Adrenal gland (tissue), 12 donors: ENCODE results near the gene SPR. TPM values are rescaled to one million over a fixed set of nuclear protein-coding genes. Genes with fewer than 3 reads are reported as not detected.

Experiments
- DNase-seq, 7 donors: peaks; one replicate each; pipeline ENCODE4 v3.0.0-alpha.2; 2019 to 2020
- H3K27ac ChIP-seq, 5 donors: fragments of 200-600 bp; sonication (generic) in 4 of 5; 1 replicate in 3 of 5; 2 replicates in 2 of 5; pipeline versions ENCODE4 v1.5.1 to v1.8.0; 2016 to 2020; ENCODE audit warnings: mild to moderate bottlenecking in 1 of 5
- H3K27me3 ChIP-seq: fragments of 200-600 bp; 2 replicates; pipeline ENCODE4 v1.8.0; 2021
- H3K36me3 ChIP-seq, 2 donors: fragments of 200-600 bp; replicated peaks in 1 of 2; 1 replicate in 1 of 2; 2 replicates in 1 of 2; pipeline versions ENCODE4 v1.5.1 to v1.8.0; 2018 to 2022
- H3K4me1 ChIP-seq, 2 donors: fragments of 200-600 bp; replicated peaks in 1 of 2; 1 replicate in 1 of 2; 2 replicates in 1 of 2; pipeline versions ENCODE4 v1.5.1 to v1.8.0; 2018 to 2021
- H3K4me3 ChIP-seq, 4 donors: fragments of 200-600 bp; sonication (generic) in 3 of 4; one replicate each; pipeline ENCODE4 v1.5.1; 2016 to 2018
- H3K9me3 ChIP-seq, 3 donors: fragments of 200-600 bp; sonication (generic) in 1 of 3; replicated peaks in 1 of 3; 1 replicate in 2 of 3; 2 replicates in 1 of 3; pipeline versions ENCODE4 v1.5.1 to v1.8.0; 2016 to 2021
- CTCF ChIP-seq, 6 experiments: fragments of 450-650 bp in 4 of 6; fragments of 200-600 bp in 2 of 6; sonication (generic) in 1 of 6; IDR thresholded peaks; 1 replicate in 5 of 6; 2 replicates in 1 of 6; pipeline versions ENCODE4 v1.5.1 to v1.8.0; 2016 to 2021; ENCODE audit warnings: antibody characterized with exemption in 6 of 6, mild to moderate bottlenecking in 2 of 6, moderate library complexity in 1 of 6
- POLR2A ChIP-seq, 2 donors: fragments of 450-650 bp; IDR thresholded peaks; one replicate each; pipeline ENCODE4 v1.6.1; 2017; ENCODE audit warnings: antibody characterized with exemption in 2 of 2, mild to moderate bottlenecking in 2 of 2, moderate library complexity in 1 of 2
- WGBS, 4 donors: extraction: QIAGEN DNeasy Blood & Tissue Kit in 2 of 4; methylation state at CpG; one replicate each; pipeline versions ENCODE4 v1.1.5 to v1.1.7; 2013 to 2017; 5-methylcytosine and 5-hydroxymethylcytosine counted together
- intact Hi-C, 2 donors: fragments of 100-400 bp; cut with DNase I; formaldehyde crosslinking; loops; one replicate each; pipeline versions ENCODE4 v1.14.1 to v1.15.0; 2022 to 2023
- polyA plus RNA-seq, 3 donors: library from polyadenylated mRNA; stranded (reverse); fragments of 200-250 nt in 2 of 3; fragments of 350-450 nt in 1 of 3; fragmentation: Illumina TruSeq in 1 of 3; extraction: RNeasy Lipid Tissue Mini Kit (QIAGEN cat#74804) in 1 of 3; gene quantifications; one replicate each; pipeline ENCODE4 v1.2.3, GENCODE V29; 2013 to 2014
- total RNA-seq, 9 donors: library from RNA; depleted of rRNA in 4 of 9; stranded (reverse); fragments of >200 nt in 4 of 9; fragments of 120-200 nt in 1 of 9; fragmentation: NEBNext Ultra II Directional in 1 of 9; extraction: Animal tissue kit (Norgen Biotek cat#: 25700) in 1 of 9; gene quantifications; one replicate each; pipeline versions ENCODE4 v1.1.0 to v1.2.4, GENCODE V29; 2013 to 2023
- donor health status: healthy with polysubstance abuse.
- donor health status: Bipolar disorder and iron deficiency.
- donor health status: DM: yes; HTN: yes; CAD: no.
- donor health status: DM: no; HTN: no; CAD: no.
- donor health status: DM: no; HTN: no; CAD: no.
- donor health status: DM: yes; HTN: yes; CAD: no.

The SPR gene
- total and polyA plus RNA-seq, 12 donors: 33.7 to 116 (median 67.3) TPM

GRCh38 chr2:72889991-72890390, 2.8 kb downstream of the SPR start:
- peaks cover 0 to 10% of the 10 kb centered on the region in 2 donors for H3K36me3 ChIP-seq
- TF ChIP-seq POLR2A (IDR thresholded peaks at IDR 0.05) (no peak), CTCF (IDR thresholded peaks at IDR 0.05) (no peak)
- no peak overlapping the region for H3K27ac ChIP-seq
- no peak overlapping the region for H3K4me3 ChIP-seq
- no peak for DNase-seq
- WGBS, 4 donors: 88 to 92% (median 89%) methylated on average over 3 to 4 of the region's 4 CpGs
- H3K27me3 ChIP-seq: peaks cover 7% of the 10 kb centered on the region
- peaks cover 15 to 22% of the 10 kb centered on the region in 2 donors for H3K4me1 ChIP-seq
- intact Hi-C loops: loop anchor here (5.0 to 10.0 kb wide), 4 partner anchors 85 to 267 kb away; no protein-coding TSS in a partner anchor
- no peaks in the 10 kb centered on the region for H3K9me3 ChIP-seq

GRCh38 chr2:72891091-72891818, 4.0 kb downstream of the SPR start:
- H3K27ac ChIP-seq: no peak overlapping the region
- H3K36me3 ChIP-seq: peaks cover 0 to 10% of the 10 kb centered on the region in 2 donors
- H3K27me3 ChIP-seq: peaks cover 8% of the 10 kb centered on the region
- 66 to 80% (median 70%) methylated on average over 7 to 8 of the region's 8 CpGs for WGBS, 4 donors
- H3K4me3 ChIP-seq: no peak overlapping the region
- no peak for DNase-seq
- H3K9me3 ChIP-seq: no peaks in the 10 kb centered on the region
- intact Hi-C loops: loop anchor here (5.0 to 10.0 kb wide), 4 partner anchors 84 to 266 kb away; no protein-coding TSS in a partner anchor
- TF ChIP-seq CTCF (IDR thresholded peaks at IDR 0.05): no peak
- no peak for TF ChIP-seq POLR2A (IDR thresholded peaks at IDR 0.05)
- peaks cover 15 to 21% of the 10 kb centered on the region in 2 donors for H3K4me1 ChIP-seq

- TF ChIP-seq POLR2A (IDR thresholded peaks at IDR 0.05): no peak
- peak; percentile 53 to 86 (median 76) for TF ChIP-seq CTCF (IDR thresholded peaks at IDR 0.05)
- Histone ChIP-seq H3K27ac (no peak overlapping the region), H3K9me3 (no peaks in the 10 kb centered on the region), H3K27me3 (peaks cover 8% of the 10 kb centered on the region), H3K4me1 (peaks cover 11 to 14% of the 10 kb centered on the region in 2 donors), H3K4me3 (no peak overlapping the region), H3K36me3 (peaks cover 0 to 10% of the 10 kb centered on the region in 2 donors)
- intact Hi-C loops: loop anchor here (5.0 to 10.0 kb wide), 4 partner anchors 82 to 265 kb away; no protein-coding TSS in a partner anchor
- DNase-seq: peak; percentile 73 to 84 (median 80)
- 8 to 16% (median 12%) methylated on average over 4 to 11 of the region's 11 CpGs for WGBS, 4 donors
Observed at GRCh38 chr2:72892506-72893173, 5.4 kb downstream of the SPR start.

- no peak overlapping the region for H3K27ac ChIP-seq
- H3K4me3 ChIP-seq: no peak overlapping the region
- H3K27me3 ChIP-seq: peaks cover 12% of the 10 kb centered on the region
- H3K36me3 ChIP-seq: peaks cover 0 to 10% of the 10 kb centered on the region in 2 donors
- intact Hi-C loops: loop anchor here (5.0 to 10.0 kb wide), 4 partner anchors 81 to 264 kb away; no protein-coding TSS in a partner anchor
- 41 to 72% (median 56%) methylated on average over 4 to 15 of the region's 15 CpGs for WGBS, 4 donors
- H3K9me3 ChIP-seq: no peaks in the 10 kb centered on the region
- DNase-seq: peak in 6 of 7 donors; percentile 48 to 78 (median 65)
- peaks cover 3 to 4% of the 10 kb centered on the region in 2 donors for H3K4me1 ChIP-seq
- peak; percentile 45 to 66 (median 56) for TF ChIP-seq CTCF (IDR thresholded peaks at IDR 0.05)
- no peak for TF ChIP-seq POLR2A (IDR thresholded peaks at IDR 0.05)
Observed at GRCh38 chr2:72893594-72894319, 6.5 kb downstream of the SPR start.
